Stomach (tissue), 4 donors: Measurements from ENCODE around the gene ATP6V0C.

Source experiments
- POLR2A ChIP-seq, 4 donors: fragments of 450-650 bp; IDR thresholded peaks; one replicate each; pipeline ENCODE4 v1.6.1; 2016; ENCODE audit warnings: antibody characterized with exemption in 4 of 4, control low read depth in 2 of 4, mild to moderate bottlenecking in 1 of 4, moderate library complexity in 1 of 4
- TF ChIP-seq, protein P1 (sequence below), 7 experiments: fragments of 450-650 bp in 4 of 7; fragments of 200-600 bp in 3 of 7; sonication (generic) in 3 of 7; IDR thresholded peaks; one replicate each; pipeline ENCODE4 v1.5.1; 2016 to 2019; ENCODE audit warnings: antibody characterized with exemption in 7 of 7, control low read depth in 2 of 7, mild to moderate bottlenecking in 1 of 7

DNA sequence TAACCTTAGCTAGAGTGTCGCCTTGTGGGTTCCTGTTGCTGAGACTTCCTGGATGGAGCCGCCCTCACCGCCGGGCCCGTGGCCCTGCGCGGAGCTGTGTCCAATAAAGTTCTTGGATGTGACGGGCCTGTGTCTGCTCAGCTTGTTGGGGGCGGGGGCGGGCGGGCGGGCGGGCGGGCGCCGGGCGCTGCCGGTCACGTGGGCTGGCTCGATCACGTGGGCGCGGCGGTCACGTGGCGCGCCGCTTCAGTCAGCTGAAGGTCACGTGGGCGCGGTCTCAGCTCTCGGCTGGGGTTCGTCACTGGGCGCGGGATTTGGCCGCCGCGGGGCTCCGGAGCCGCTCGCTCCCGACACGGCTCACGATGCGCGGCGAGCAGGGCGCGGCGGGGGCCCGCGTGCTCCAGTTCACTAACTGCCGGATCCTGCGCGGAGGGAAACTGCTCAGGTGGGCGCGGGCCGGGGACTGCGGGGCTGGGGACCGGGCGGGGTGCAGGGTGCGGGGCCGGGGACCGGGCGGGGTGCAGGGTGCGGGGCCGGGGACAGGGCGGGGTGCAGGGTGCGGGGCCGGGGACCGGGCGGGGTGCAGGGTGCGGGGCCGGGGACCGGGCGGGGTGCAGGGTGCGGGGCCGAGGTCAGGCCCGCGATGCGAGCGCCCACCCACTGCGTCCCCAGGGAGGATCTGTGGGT is 6.5 kb downstream of the ATP6V0C start, which contains the start of gene AMDHD2:
- TF ChIP-seq, protein P1, sequence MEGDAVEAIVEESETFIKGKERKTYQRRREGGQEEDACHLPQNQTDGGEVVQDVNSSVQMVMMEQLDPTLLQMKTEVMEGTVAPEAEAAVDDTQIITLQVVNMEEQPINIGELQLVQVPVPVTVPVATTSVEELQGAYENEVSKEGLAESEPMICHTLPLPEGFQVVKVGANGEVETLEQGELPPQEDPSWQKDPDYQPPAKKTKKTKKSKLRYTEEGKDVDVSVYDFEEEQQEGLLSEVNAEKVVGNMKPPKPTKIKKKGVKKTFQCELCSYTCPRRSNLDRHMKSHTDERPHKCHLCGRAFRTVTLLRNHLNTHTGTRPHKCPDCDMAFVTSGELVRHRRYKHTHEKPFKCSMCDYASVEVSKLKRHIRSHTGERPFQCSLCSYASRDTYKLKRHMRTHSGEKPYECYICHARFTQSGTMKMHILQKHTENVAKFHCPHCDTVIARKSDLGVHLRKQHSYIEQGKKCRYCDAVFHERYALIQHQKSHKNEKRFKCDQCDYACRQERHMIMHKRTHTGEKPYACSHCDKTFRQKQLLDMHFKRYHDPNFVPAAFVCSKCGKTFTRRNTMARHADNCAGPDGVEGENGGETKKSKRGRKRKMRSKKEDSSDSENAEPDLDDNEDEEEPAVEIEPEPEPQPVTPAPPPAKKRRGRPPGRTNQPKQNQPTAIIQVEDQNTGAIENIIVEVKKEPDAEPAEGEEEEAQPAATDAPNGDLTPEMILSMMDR (IDR thresholded peaks at IDR 0.05): no peak
- no peak for TF ChIP-seq POLR2A (IDR thresholded peaks at IDR 0.05)
